SK-N-SH treated with all-trans-retinoic acid at 6 μM for 48 hours (cell line): ENCODE data around the gene KCTD3.

Experiments
- ATAC-seq: fragments of 200-7000 bp; cut with Tn5 transposase; 3 replicates; pipeline ENCODE4 v1.9.1; 2020; ENCODE audit warnings: mild to moderate bottlenecking, moderate library complexity
- ARNTL ChIP-seq: fragments of 450-650 bp; formaldehyde crosslinking; IDR thresholded peaks from 2 replicates; pipeline ENCODE4 v1.5.0; 2020; ENCODE audit warnings: low read depth, mild to moderate bottlenecking, moderate library complexity, borderline replicate concordance
- BACH2 ChIP-seq: fragments of 250-450 bp; sonication (Bioruptor Pico); IDR thresholded peaks from 2 replicates; pipeline ENCODE4 v1.9.0; 2021; ENCODE audit warnings: mild to moderate bottlenecking, borderline replicate concordance
- CSDC2 ChIP-seq: fragments of 250-450 bp; sonication (Bioruptor Pico); IDR thresholded peaks from 2 replicates; pipeline ENCODE4 v1.5.0; 2020; ENCODE audit warnings: mild to moderate bottlenecking, moderate library complexity
- CSRNP3 ChIP-seq: fragments of 250-450 bp; sonication (Bioruptor Pico); IDR thresholded peaks from 2 replicates; pipeline ENCODE4 v1.5.1; 2021; ENCODE audit warnings: mild to moderate bottlenecking, moderate library complexity
- ESRRG ChIP-seq: fragments of 250-450 bp; sonication (Bioruptor Pico); IDR thresholded peaks from 2 replicates; pipeline ENCODE4 v1.6.1; 2021; ENCODE audit warnings: mild to moderate bottlenecking
- GLIS3 ChIP-seq: fragments of 250-450 bp; sonication (Bioruptor Pico); IDR thresholded peaks from 2 replicates; pipeline ENCODE4 v1.5.0; 2020; ENCODE audit warnings: mild to moderate bottlenecking, moderate library complexity
- ISL1 ChIP-seq: fragments of 250-450 bp; sonication (Bioruptor Pico); IDR thresholded peaks from 2 replicates; pipeline ENCODE4 v2.1.2; 2022; ENCODE audit warnings: mild to moderate bottlenecking, moderate library complexity
- PATZ1 ChIP-seq: fragments of 250-450 bp; sonication (Bioruptor Pico); IDR thresholded peaks from 2 replicates; pipeline ENCODE4 v1.8.0; 2020; ENCODE audit warnings: mild to moderate bottlenecking, moderate library complexity, borderline replicate concordance
- POU6F1 ChIP-seq: fragments of 250-450 bp; sonication (Bioruptor Pico); IDR thresholded peaks from 2 replicates; pipeline ENCODE4 v1.8.0; 2021; ENCODE audit warnings: low read depth, mild to moderate bottlenecking, moderate library complexity, borderline replicate concordance
- PPARA ChIP-seq: fragments of 250-450 bp; sonication (Bioruptor Pico); IDR thresholded peaks from 2 replicates; pipeline ENCODE4 v1.5.0; 2020; ENCODE audit warnings: mild to moderate bottlenecking, borderline replicate concordance
- RARB ChIP-seq: fragments of 250-450 bp; sonication (Bioruptor Pico); IDR thresholded peaks from 2 replicates; pipeline ENCODE4 v1.8.0; 2021; ENCODE audit warnings: mild to moderate bottlenecking, moderate library complexity
- SNAI2 ChIP-seq: fragments of 250-450 bp; sonication (Bioruptor Pico); IDR thresholded peaks from 2 replicates; pipeline ENCODE4 v1.5.0; 2020; ENCODE audit warnings: mild to moderate bottlenecking, moderate library complexity
- TCF4 ChIP-seq: fragments of 250-450 bp; sonication (Bioruptor Pico); IDR thresholded peaks from 2 replicates; pipeline ENCODE4 v1.8.0; 2021; ENCODE audit warnings: mild to moderate bottlenecking, moderate library complexity, borderline replicate concordance
- TOX ChIP-seq: fragments of 250-450 bp; sonication (Bioruptor Pico); IDR thresholded peaks from 2 replicates; pipeline ENCODE4 v1.8.0; 2021; ENCODE audit warnings: mild to moderate bottlenecking, moderate library complexity, borderline replicate concordance
- TSHZ2 ChIP-seq: fragments of 250-450 bp; sonication (Bioruptor Pico); IDR thresholded peaks from 2 replicates; pipeline ENCODE4 v1.5.0; 2020; ENCODE audit warnings: mild to moderate bottlenecking, moderate library complexity
- ZC3H10 ChIP-seq: fragments of 250-450 bp; sonication (Bioruptor Pico); IDR thresholded peaks from 2 replicates; pipeline ENCODE4 v1.5.1; 2021; ENCODE audit warnings: mild to moderate bottlenecking, moderate library complexity
- ZFP3 ChIP-seq: fragments of 250-450 bp; sonication (Bioruptor Pico); IDR thresholded peaks from 2 replicates; pipeline ENCODE4 v1.5.0; 2020; ENCODE audit warnings: mild to moderate bottlenecking, moderate library complexity
- ZFP30 ChIP-seq: fragments of 450-650 bp; formaldehyde crosslinking; IDR thresholded peaks from 2 replicates; pipeline ENCODE4 v1.5.0; 2022; ENCODE audit warnings: mild to moderate bottlenecking, moderate library complexity
- ZNF565 ChIP-seq: fragments of 450-650 bp; formaldehyde crosslinking; conservative IDR thresholded peaks from 2 replicates; pipeline ENCODE4 v1.5.0; 2020; ENCODE audit warnings: low read depth, mild to moderate bottlenecking, moderate library complexity
- ZNF70 ChIP-seq: fragments of 450-650 bp; formaldehyde crosslinking; IDR thresholded peaks from 2 replicates; pipeline ENCODE4 v1.5.0; 2020; ENCODE audit warnings: mild to moderate bottlenecking, moderate library complexity
- ZNF8 ChIP-seq: fragments of 450-650 bp; formaldehyde crosslinking; IDR thresholded peaks from 2 replicates; pipeline ENCODE4 v1.5.0; 2020; ENCODE audit warnings: mild to moderate bottlenecking, moderate library complexity

Gene KCTD3

GRCh38 chr1:215607412-215607811, 40.3 kb downstream of the KCTD3 start (continued):
- TF ChIP-seq ZFP3 (CRISPR knock-in tag), result no peak
- no peak for TF ChIP-seq ARNTL
- no peak for TF ChIP-seq TSHZ2 (CRISPR knock-in tag)
- no peak for TF ChIP-seq PATZ1 (CRISPR knock-in tag)
- TF ChIP-seq, all 23 proteins: peak for 0

GRCh38 chr1:215608646-215609045, 41.5 kb downstream of the KCTD3 start:
- no peak for TF ChIP-seq ISL1
- no peak for TF ChIP-seq ZNF565 (CRISPR knock-in tag)
- TF ChIP-seq ESRRG (CRISPR knock-in tag), result no peak
- TF ChIP-seq CSDC2 (CRISPR knock-in tag), result no peak
- TF ChIP-seq BACH2 (CRISPR knock-in tag), result no peak
- no peak for TF ChIP-seq ZNF70 (CRISPR knock-in tag)
- no peak for TF ChIP-seq ZFP3 (CRISPR knock-in tag)
- TF ChIP-seq RARB (CRISPR knock-in tag), result no peak
- no peak for ATAC-seq

- no peak for TF ChIP-seq ZC3H10 (CRISPR knock-in tag)
- no peak for TF ChIP-seq PPARA
- no peak for TF ChIP-seq ARNTL
- no peak for TF ChIP-seq PATZ1 (CRISPR knock-in tag)
- TF ChIP-seq ZFP30 (CRISPR knock-in tag), result no peak
- TF ChIP-seq BACH2 (CRISPR knock-in tag), result no peak
- TF ChIP-seq GLIS3 (CRISPR knock-in tag), result no peak
- TF ChIP-seq POU6F1 (CRISPR knock-in tag), result no peak
- no peak for TF ChIP-seq CSDC2 (CRISPR knock-in tag)
- TF ChIP-seq CSRNP3, result no peak
- no peak for TF ChIP-seq TOX (CRISPR knock-in tag)
- TF ChIP-seq ZNF565 (CRISPR knock-in tag), result no peak
- TF ChIP-seq ZNF70 (CRISPR knock-in tag), result no peak
- no peak for TF ChIP-seq TCF4
- TF ChIP-seq SNAI2 (CRISPR knock-in tag), result no peak
- TF ChIP-seq ZNF8 (CRISPR knock-in tag), result no peak
- no peak for TF ChIP-seq ESRRG (CRISPR knock-in tag)
- TF ChIP-seq ISL1, result no peak
- TF ChIP-seq RARB (CRISPR knock-in tag), result no peak
- ATAC-seq, result no peak
Measured at GRCh38 chr1:215612391-215612790, 45.3 kb downstream of the KCTD3 start.
